ACHN (cell line): ENCODE results near the gene OR6X1.
A peak's percentile ranks its signal among the peaks of the same experiment; 100 is the strongest.
"Not testable (repeated sequence)": the region's sequence is repeated elsewhere in the genome, so short reads cannot be mapped to it uniquely, and the experiment has no call there.

Experiments
- DNase-seq: peaks from one replicate; pipeline ENCODE4 v3.0.0-alpha.2; 2015
- in situ Hi-C: cut with HindIII; loops from 2 replicates; pipeline ENCODE4 v1.10.0; 2017; ENCODE audit warnings: low sequenced_read_pairs, low pct_ligation_motif_present, low pct_unique_long_range_greater_than_20kb

OR6X1 gene

DNA sequence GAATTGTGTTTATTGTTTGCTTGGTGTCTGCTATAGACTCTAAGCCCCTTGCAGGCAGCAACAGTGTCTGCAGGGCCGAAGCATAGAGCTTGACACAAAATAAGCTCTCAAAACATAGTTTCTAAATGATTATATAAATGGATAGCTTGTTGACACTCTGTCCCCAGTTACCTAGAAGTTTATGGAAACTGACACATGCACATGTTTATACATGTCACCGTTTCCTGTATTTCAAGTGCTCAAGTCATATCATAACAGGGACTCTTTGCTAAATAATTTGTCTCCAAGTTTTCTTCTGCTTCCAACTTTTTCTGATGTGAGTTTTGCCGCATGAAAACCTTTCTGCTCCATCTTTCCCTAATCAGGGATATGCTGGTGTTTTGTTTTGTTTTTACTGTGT is 3.7 kb upstream of the OR6X1 start:
- in situ Hi-C loops = no loop called here
- no peak for DNase-seq

DNA sequence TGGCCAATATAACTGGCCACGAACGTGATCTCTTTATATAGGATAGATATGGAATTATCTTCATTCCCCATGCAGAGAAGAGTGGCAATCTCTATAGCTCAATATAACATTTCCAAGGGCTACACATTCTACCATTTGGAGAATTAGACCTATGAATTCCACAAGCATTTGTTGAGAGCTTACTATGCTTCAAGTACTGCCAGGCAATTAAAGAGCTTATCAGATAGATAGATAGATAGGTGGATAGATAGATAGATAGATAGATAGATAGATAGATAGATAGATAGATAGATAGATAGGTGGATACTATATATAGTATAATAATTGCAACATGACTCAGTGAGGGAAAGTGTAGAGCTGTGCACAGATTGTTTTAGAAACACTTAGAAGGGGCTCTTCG is 1.5 kb upstream of the OR6X1 start:
- in situ Hi-C loops = no loop called here
- no peak for DNase-seq

DNA sequence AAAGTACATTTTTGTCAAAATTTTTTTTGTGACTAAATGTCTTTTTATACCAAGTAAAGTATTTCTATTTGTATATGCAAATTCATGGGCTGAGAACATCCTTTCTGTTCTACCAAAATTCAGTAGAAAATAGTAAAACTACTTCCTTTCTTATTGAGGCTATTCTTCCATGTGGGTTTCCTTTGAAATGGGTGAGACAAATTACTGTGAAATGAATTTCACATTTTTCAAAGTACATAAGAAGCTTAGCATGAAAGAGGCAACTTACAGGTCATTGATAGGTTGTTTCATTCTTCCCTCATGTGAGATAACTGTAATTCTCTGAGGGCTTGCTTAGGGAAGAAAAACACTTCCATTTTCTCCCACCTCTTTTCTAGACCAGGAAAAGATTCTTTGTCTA is 1.0 kb upstream of the OR6X1 start:
- in situ Hi-C loops = no loop called here
- DNase-seq = no peak

DNA sequence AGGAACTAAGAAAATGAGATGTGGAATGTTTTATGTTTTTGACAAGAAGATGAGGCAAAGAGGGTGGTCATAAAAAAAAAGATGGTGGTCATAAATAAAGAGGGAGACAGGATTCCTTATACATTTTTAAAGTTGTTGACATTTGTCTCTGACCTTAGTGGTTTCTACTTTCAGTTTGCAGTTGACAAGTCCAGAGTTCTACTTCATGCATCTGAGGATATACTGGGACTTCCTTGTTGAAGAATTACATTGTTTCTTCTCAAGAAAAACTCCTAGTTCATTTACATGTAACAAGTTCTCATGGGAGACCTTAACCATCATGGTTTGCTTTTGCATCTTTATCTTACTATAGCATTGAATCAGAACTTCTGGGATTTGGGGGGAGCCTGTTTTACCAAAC is 1.2 kb downstream of the OR6X1 start:
- DNase-seq = no peak
- in situ Hi-C loops = no loop called here

DNA sequence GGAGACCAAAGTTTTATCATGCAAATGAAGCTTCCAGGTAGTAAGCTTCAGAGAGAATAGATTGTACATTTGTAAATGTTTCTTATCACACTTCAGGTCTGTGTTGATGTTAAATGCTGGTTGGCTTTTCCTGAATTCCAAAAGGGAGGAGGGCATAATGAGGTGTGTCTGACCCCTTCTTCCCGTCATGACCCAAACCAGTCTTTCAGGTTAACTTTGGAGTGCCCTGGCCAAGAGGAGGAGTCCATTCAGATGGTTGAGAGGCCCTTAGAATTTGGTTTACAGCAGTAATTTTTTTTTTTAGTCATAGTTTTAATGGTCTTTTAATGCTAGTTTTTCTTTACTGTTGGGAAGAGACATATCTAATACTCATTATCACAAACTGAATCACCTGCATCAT is 2.5 kb downstream of the OR6X1 start:
- in situ Hi-C loops = no loop called here
- DNase-seq = no peak

DNA sequence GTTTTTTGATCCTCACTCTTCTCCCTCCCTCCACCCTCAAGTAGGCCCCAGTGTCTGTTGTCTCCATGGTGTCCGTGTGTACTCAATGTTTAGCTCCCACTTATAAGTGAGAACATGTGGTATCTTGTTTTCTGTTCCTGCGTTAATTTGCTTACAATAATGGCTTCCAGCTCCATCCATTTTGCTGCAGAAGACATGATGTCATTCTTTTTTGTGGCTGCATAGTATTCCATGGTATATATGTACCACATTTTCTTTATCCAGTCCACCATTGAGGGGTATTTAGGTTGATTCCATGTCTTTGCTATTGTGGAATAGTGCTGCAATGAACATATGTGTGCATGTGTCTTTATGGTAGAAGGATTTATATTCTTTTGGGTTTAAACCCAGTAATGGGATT is 6.0 kb downstream of the OR6X1 start:
- in situ Hi-C loops, DNase-seq: not testable (repeated sequence)

DNA sequence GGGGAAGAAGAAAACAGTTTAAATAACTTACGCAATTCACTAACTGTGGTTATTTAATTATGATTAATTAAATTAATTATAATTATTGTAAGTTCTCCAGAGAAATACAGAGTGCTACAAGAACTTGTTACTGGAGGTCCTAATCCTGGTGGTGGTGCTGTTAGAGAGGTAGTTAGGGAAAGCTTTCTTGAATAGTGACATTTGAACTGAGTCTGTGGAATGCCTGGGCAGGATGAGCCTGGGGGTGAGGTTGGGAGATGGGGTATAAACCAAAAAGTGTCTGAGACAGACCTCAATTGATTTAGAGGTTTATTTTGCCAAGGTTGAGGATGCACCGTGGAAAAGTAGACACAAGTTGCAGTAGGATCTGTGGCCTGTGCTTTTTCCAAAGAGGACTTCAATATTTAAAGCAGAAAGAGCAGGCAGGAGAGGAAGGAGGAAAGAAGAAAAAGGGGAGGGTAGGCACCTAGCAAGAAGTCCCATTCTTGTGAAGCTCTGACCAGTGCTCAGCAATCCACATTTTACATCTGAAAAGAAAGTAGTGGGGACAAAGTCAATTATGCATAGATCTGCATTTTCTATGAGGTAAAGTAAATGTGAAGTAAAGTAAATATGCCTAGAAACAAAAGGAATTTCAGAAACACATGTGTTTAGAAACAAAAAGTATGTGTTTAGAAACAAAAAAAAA is 8.4 kb downstream of the OR6X1 start:
- in situ Hi-C loops = no loop called here
- DNase-seq = no peak

DNA sequence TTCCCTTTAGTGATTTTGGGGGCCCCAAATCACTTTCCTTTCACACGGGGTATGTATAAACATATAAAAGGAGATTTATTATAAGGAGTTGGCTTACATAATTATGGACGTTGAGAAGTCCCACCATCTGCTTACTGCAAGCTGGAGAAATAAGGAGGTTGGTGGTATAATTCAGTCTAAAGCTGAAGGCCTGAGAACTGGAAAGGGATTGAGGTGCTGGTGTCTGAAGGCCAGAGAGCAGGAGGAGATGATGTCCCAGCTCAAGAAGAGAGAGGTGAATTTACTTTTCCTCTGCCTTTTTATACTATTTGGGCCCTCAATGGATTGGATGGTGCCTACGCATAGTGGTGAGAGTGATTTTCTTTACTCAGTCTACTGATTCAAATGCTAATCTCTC is 11.6 kb downstream of the OR6X1 start:
- no peak for DNase-seq
- in situ Hi-C loops = no loop called here

DNA sequence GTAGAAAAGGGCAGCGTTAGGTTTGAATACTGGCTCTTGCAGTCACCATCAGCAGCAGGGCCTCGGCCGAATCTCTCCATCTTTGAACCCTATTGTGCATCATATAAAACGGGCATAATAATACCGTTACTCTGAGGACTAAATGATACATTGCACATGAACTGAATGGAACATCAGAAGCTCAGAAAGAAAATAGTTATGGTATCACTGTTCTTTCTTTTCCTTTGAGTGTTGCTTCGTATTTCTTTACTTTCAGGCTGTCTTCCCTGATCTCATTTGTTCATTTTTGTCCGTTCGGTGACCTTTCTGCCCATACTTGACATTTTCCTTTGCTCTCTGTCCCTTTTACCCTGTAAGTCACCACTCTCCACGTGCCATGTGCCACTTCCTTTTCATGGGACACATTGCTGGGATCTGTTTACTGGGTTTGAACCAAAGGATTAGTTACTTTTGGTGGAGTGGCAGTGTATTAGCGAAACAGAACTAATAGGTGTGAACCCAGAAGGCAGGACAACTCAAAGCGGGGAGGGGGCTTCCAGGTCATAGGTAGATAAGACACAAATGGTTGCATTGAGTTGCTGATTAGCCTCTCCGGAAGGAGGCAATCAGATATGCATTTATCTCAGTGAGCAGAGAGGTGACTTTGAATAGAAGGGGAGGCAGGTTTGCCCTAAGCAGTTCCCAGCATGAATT is 12.1 kb downstream of the OR6X1 start:
- no peak for DNase-seq

DNA sequence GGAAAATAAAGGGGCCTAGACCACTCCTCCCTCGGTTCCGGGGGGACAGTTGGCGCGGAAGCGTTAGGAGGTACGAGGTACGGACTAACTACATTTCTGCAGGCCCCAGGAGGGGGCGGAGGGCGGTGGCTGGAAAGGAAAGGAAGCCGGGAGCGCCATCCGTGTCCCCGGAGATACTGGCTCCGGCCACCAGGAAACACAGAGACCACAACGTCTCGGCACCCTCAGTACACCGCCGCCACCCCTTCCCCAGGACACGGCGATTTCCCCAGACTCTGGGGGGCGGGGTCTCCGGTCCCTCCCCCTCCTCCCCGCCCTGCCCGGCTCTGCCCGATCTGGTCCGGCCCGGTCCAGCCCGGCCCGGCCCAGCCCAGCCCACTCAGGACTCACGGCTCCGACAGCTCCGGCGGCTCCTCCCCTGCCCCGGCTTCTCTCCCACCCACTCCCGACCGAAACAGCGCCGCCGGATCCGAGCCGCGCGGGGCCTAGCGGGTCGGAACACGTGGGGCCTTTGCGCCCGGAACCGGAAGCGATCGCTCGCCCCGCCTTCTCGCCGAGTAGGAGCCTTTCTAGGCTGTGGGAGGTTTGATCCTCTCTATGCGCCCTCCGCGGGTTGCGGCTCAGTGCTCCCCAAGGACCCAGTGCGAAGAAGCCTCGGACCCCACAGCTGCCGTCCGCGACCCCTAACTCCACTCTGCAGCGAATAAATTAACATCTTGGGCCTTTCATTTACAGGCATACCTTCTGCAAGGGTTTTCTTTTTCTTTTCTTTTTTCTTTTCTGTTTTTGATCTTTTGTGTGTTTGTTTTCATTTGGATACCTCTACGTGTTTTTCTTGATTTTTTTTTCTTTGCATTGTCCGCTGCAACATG is 12.9 kb downstream of the OR6X1 start, which contains the start of gene ZNF202:
Gene ZNF202, minus strand, starts transcription at position 502 of the 872 bp plus-strand sequence. CDS start 10,772 bp downstream, outside the sequence.
- in situ Hi-C loops = no loop called here
- DNase-seq = peak; percentile 86

More for the DNA sequence above, 12.1 kb downstream of the OR6X1 start:
- in situ Hi-C loops = no loop called here

DNA sequence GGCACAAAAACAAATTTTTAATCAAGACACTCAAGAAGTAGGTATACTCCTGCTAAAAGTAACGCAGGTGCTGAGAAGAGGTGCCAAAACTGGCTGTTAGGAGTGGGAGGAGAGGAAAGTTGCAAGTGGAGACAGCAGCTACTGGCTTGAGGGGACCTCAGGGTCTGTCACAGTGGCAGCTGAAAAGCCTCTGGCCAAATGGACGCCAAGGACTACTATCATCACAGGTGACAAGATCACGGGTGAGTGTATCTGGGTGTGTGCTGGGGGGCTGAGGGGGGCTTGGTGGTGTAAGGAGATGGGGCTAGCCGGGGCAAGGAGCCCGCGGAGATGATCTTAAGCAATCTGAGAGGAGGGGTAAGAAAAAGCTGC is 13.5 kb downstream of the OR6X1 start:
- in situ Hi-C loops = no loop called here
- no peak for DNase-seq

DNA sequence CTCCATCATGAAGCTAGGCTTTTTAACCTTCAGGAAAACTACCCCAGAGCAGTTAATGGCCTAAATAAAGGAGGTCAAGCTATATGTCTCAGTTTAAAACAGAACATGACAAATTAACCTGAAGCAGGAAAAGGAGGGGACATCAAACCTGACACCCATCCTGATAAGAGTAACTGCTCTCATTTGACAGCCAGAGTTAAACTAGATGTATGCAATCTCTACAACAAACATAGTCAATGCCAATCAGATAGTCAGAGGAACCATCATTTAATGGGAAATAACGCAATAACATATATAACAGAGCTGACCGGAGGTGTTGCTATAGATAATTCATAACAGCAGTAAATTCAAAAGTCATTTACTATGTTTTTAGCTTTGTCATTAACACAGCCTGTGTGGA is 15.9 kb downstream of the OR6X1 start:
- DNase-seq = no peak
- in situ Hi-C loops = no loop called here

DNA sequence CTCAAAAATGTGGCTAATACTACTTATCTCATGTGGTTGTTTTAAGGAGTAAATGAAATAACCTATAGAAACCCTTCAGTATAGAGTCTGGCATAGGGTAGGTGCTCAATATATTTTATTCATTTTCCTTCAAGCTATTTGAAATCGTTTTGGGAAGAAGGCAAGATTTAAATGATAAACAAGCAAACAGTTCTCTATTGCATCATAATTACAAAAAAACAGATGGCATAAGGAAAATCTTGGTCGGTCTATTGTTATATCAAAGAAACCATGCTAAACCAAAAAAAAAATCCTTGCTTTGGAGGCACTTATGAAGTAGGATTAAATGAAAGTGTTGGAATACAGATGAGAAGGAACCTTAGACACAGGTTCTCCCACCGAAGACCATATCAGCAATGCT is 17.5 kb downstream of the OR6X1 start:
- in situ Hi-C loops = no loop called here
- DNase-seq = no peak

DNA sequence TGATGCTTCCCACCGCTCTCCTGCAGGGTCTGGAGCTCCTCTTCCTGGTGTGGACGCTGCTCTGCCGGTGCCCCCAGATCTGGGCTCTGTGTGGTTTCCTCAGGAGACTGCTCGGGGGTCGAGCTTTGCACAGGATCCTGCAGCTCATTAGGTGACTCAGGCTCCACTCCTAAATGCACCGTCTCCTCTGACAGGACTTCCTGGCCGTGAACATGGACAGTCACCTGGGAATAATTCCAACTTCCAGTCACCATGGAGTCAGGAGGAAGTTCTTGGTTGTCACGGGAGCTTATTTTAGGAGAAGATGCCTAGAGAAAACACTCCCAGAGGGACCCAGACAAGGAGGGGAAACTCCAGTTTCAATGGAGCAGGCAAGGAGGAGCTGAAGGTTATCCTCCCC is 24.7 kb downstream of the OR6X1 start:
- no peak for DNase-seq
- in situ Hi-C loops = no loop called here

DNA sequence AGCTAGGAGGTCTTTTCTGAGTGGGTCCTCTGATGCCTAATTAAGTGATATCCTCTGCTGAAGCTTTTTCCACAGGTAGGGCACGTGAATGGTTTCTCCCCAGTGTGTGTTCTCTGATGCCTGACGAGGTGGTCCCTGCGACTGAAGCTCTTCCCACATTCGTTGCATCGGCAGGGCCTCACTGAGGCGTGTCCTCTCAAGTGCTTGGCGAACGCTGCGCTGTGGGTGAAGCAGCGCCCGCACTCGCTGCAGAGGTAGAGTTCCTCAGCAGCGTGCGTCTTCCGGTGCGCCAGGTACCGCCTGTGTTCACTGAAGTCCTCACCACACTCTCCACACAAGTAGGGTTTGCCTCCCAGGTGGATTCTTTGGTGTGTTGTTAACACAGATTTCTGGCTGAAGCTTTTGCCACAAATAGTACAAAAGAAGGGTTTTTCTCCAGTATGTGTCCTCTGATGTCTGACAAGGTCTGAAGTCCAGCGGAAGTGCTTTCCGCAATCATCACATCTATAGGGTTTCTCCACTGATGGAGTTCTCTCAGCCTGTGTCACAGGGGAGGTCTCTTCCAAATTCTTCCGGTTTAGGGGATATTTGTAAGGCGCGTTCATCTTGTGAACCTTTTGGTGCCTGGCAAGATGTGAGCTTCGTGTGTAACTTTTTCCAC is 28.2 kb downstream of the OR6X1 start:
- in situ Hi-C loops = no loop called here
- no peak for DNase-seq

DNA sequence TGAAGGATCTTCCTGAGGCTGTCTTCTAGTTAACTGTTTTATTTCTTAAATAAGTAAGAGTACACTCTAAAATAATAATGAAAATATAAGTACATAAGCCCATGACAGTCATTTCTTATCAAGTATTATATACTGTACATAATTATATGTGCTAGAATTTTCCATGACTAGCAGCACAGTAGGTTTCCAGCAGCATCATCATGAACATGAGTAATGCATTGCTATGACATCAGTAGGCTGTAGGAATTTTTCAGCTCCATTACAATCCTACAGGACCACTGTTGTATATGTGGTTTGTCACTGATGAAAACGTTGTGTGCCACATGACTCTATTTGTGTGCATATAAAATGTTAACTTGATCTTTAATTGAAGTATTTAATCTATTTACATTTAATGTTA is 34.9 kb downstream of the OR6X1 start:
- DNase-seq = no peak
- in situ Hi-C loops = no loop called here

DNA sequence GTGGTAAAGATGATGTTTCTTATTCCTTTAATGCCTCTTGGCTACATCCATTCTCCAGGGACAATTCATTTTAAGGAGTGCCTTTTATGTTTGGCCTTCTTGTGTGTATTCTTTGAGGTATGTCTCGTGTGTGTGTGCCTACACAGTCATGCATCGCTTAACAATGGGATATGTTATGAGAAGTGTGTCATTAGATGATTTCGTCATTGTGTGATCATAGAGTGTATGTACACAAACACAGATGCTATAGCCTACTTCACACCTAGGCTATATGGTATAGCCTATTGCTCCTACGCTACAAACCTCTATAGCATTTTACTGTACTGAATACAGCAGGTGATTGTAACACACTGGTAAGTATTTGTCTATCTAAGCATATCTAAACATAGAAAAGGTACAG is 35.8 kb downstream of the OR6X1 start:
- DNase-seq = no peak
- in situ Hi-C loops = no loop called here

DNA sequence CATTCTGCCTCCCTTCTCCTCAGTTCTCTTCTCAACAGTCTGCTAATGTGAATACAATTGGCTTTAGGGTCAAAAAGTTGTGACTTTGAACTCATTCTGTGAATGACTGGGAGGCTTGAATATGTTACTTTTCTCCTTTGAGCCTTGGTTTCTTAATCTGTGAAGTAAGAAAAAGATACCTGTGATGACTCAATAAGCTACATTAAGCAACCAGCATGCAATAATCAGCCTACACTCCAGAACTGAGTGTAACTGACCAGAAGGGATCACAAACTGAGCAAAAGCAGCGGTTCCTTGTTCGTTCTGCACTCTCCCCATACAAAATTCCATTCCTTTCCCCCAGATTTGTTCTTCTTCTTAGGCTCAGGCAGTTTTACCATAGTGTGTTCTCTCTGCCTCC is 36.3 kb downstream of the OR6X1 start:
- in situ Hi-C loops = no loop called here
- no peak for DNase-seq

DNA sequence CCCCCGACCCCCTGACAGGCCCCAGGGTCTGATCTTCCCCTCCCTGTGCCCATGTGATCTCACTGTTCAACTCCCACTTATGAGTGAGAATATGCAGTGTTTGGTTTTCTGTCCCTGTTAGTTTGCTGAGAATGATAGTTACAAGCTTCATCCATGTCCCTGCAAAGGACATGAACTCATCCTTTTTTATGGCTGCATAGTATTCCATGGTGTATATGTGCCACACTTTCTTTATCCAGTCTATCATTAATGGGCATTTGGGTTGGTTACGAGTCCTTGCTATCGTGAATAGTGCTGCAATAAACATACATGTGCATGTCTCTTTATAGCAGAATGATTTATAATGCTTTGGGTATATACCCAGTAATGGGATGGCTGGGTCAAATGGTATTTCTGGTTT is 41.7 kb downstream of the OR6X1 start:
- not testable (repeated sequence) for DNase-seq

More for the DNA sequence above, 41.7 kb downstream of the OR6X1 start:
- in situ Hi-C loops = not testable (repeated sequence)
